Medulla oblongata (tissue), 1 donor: Measurements from ENCODE around the gene PTGDR2.

Experiments
- DNase-seq: peaks from one replicate; pipeline ENCODE4 v3.0.0-alpha.2; 2015; ENCODE audit errors: extremely low spot score

Gene PTGDR2

GRCh38 chr11:60855726-60856633 lies at the start of gene PTGDR2:
PTGDR2 (minus strand) TSS chr11:60855950; CDS start chr11:60853722, 2,228 bp downstream.
- no peak for DNase-seq

DNA sequence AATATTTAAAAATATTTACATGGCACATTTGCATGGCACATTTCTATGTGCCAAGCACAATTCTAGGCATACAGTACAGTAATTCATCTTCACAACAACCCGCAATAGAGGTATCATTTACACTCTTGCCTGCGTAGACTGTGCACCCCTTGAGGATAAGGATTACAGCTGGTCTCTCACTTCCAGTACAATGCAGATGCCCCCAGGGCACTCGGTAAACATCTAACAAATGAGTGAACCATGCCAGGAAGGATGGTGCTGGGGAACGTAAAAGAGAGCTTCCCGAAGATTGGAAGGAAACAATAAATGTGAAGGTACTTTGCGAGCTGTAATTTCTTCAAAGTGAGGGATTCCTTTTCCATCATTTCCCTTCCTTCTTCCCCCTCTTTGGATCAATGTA lies 49.3 kb upstream of the PTGDR2 start:
- no peak for DNase-seq

DNA sequence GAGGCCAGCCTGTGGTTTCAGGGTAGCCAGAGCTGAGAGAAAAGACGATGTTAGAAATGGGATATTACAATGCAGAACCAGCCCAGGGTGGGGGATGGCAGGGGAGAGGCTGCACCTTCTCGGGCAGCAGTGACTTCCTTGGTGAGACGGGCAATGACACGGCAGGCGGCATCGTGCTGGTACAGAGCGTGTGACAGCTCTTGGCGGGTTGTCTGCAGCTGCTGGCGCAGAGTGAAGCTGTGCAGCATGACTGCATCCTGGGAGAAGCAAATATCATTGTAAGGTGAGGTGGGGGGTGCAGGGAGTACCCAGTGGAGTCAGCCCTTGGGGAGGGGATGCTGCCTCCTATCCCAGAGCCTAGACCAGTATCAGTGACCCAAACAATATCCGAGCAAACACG lies 46.9 kb upstream of the PTGDR2 start:
- DNase-seq = no peak

GRCh38 chr11:60900673-60901404 lies 45.1 kb upstream of the PTGDR2 start:
- peak; percentile 68 for DNase-seq

- no peak for DNase-seq
These were observed 44.2 kb upstream of the PTGDR2 start for GRCh38 chr11:60899977-60900376.

DNA sequence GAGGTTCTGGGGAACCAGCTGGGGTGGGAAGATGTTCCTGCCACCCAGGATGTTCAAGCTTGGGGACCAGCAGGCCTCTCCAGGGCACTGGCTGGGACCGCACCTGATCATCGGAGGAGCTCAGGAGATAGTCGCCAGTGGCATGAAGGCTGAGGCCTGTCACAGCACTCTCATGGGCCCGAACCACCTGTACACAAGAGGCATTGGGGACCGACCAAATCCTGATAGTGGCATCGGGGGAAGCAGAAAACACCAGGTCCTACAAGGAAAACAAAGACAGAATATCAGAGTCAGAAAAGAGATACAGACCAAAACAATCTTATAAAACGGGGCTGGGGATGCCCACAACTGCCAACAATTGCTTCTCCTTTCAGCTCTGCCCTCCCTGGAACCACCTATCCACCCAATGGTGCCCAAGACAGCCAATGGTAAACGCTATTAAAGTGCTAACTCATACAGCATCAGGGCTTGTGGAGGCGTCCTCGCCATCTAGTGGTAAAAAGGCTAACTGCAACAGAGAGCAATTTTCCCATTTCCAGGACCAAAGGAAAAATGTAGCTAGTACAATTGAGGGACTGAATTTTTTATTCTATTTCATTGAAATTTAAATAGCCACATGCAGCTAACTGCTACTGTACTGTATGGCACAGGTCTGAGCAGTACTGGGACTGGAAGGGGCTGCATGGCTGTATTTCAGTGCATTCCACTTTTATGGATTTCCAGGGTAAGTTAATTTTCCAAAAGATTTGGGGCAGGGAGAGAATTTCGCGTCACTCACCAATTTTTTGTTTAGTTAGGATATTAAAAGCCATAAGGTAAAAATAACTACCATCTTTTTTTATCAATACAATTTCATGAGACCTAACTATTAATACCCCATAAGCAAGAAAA lies 43.5 kb upstream of the PTGDR2 start:
- DNase-seq = peak; percentile 69

- no peak for DNase-seq
These were observed 41.7 kb upstream of the PTGDR2 start for GRCh38 chr11:60897496-60897895.

GRCh38 chr11:60895687-60896086 lies 39.9 kb upstream of the PTGDR2 start:
- no peak for DNase-seq

- DNase-seq = no peak
These were observed 35.5 kb upstream of the PTGDR2 start for GRCh38 chr11:60891103-60891741.

DNA sequence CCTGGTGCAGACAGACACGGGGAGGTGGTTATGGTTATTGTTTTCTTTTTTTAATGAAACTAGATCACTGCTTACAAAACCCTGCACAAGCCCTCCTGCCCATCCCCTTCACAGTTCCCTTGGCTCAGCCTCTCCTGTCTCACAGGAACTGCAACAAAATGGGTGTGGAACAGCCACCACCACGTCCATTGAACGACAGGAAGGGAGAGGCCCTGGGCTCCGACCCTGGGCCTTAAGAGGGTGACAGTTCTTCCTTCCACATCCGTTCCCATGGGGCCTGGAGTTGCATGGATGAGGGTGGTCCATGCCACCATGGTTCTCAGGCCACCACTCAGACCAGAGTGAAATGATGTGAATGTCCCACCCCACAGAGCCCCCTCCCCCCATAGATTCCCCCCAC lies 34.9 kb upstream of the PTGDR2 start:
- DNase-seq = no peak

- DNase-seq = no peak
These were observed 34.1 kb upstream of the PTGDR2 start for GRCh38 chr11:60889869-60890311.

DNA sequence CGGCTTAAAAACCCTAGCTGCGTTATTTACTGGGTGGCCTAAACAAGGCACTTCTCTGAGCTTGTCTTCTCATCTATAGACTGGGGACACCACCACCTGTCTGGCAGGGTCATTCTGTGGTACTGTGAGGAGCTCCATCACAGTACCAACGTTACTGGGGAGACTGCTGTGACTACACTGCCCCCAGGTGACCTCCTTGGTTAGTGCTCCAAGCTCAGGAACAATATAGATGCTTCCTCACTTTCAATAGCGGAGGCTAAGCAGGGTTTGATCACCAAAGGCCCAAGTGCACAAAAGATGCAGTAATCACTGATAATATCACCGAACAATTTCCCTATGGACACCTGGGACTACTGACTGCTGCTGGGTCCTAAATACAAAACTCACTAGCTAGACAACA lies 31.8 kb upstream of the PTGDR2 start:
- peak; percentile 66 for DNase-seq

- DNase-seq = no peak
These were observed 25.0 kb upstream of the PTGDR2 start for GRCh38 chr11:60880643-60881282.

GRCh38 chr11:60879971-60880588 lies 24.3 kb upstream of the PTGDR2 start:
- no peak for DNase-seq

- no peak for DNase-seq
These were observed 23.4 kb upstream of the PTGDR2 start for GRCh38 chr11:60879104-60879503.

GRCh38 chr11:60878245-60879101 lies 22.7 kb upstream of the PTGDR2 start:
- no peak for DNase-seq

DNA sequence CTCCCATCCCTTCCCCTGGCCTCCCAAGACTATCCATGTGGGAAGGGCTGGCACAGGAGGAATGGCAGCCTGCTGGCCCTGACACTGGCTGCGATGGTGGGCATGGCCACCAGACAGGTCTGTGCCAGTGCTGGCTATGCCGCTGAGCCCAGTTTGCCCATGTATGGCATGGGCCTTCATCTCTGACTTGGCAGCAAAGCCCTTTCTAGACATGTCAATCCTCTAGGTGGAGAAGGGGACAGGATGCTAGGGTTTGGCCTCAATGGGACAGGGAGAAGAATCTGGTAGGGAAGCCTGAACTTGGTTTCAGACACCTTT lies 20.4 kb upstream of the PTGDR2 start:
- no peak for DNase-seq

- DNase-seq = no peak
These were observed 19.8 kb upstream of the PTGDR2 start for GRCh38 chr11:60875366-60876167.
